GM18951 (cell line): Measurements from ENCODE around the gene SLIT1.

Source experiments
- POLR2A ChIP-seq: IDR thresholded peaks from 4 replicates; pipeline ENCODE4 v1.6.1; 2011; ENCODE audit warnings: mild to moderate bottlenecking; ENCODE audit not compliant: insufficient read length, insufficient read depth; ENCODE audit errors: extremely low read depth
- in situ Hi-C: fragments of 300-500 bp; cut with MboI; formaldehyde crosslinking; loops from one replicate; pipeline ENCODE4 v1.12.0; 2022; ENCODE audit warnings: low sequenced_read_pairs, mixed read lengths, inconsistent platforms; ENCODE audit not compliant: unreplicated experiment

Gene SLIT1

GRCh38 chr10:97031459-97031858 is 154.3 kb downstream of the SLIT1 start:
- in situ Hi-C loops, result no loop called here
- no peak for TF ChIP-seq POLR2A

DNA sequence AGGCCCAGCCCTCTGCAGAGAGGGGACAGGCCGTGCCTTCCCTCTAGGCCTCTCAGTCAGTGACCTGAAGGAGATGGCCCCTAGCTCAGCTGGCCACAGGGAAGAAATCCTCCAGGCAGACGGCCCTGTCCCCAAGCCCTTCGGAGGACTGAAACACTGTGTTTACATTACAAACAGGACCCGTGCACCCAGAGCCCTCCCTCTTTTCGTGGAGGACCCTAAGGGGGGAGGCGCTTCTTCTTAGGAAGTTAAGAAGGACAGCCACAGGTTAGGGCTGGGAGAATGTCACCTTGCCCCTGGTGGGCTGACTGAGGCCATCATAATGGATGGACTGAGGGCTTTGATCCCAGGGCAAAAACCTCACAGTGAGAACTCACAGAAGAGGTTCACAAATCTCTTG is 154.9 kb downstream of the SLIT1 start:
- in situ Hi-C loops, result no loop called here
- no peak for TF ChIP-seq POLR2A

GRCh38 chr10:97029271-97029670 is 156.5 kb downstream of the SLIT1 start:
- no peak for TF ChIP-seq POLR2A
- in situ Hi-C loops, result no loop called here

- in situ Hi-C loops, result no loop called here
- TF ChIP-seq POLR2A, result no peak
Measured at GRCh38 chr10:97028832-97029178, 157.0 kb downstream of the SLIT1 start.

GRCh38 chr10:97028126-97028831 is 157.5 kb downstream of the SLIT1 start:
- in situ Hi-C loops, result no loop called here
- TF ChIP-seq POLR2A, result no peak

DNA sequence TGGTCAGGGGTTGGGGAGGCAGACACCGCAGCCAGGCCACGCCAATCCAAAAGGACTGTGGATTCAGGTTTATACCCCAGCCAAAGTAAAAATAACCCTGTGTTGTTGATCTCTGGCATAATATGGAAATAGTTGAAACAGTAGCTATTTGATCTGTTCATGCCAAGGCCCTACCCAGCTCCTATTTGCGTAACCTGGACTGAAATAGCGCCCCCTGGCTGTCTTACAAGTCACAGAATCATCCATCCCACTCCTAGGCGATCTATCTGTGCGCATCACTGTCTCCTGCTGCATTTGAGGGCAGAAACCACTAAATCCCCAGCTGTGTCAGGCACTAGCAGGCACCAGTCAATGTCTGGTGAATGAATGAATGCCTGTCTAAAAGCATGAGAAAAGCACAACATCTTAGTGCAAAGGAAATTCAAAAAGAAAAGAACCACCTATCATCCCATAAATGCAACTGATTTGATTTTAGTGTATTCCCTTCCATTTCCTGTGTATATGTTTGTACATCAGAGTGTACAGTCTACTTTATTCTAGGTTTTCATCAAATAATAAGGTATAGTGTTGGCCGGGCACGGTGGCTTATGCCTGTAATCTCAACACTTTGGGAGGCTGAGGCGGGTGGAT is 160.0 kb downstream of the SLIT1 start:
- no peak for TF ChIP-seq POLR2A
- in situ Hi-C loops, result no loop called here

DNA sequence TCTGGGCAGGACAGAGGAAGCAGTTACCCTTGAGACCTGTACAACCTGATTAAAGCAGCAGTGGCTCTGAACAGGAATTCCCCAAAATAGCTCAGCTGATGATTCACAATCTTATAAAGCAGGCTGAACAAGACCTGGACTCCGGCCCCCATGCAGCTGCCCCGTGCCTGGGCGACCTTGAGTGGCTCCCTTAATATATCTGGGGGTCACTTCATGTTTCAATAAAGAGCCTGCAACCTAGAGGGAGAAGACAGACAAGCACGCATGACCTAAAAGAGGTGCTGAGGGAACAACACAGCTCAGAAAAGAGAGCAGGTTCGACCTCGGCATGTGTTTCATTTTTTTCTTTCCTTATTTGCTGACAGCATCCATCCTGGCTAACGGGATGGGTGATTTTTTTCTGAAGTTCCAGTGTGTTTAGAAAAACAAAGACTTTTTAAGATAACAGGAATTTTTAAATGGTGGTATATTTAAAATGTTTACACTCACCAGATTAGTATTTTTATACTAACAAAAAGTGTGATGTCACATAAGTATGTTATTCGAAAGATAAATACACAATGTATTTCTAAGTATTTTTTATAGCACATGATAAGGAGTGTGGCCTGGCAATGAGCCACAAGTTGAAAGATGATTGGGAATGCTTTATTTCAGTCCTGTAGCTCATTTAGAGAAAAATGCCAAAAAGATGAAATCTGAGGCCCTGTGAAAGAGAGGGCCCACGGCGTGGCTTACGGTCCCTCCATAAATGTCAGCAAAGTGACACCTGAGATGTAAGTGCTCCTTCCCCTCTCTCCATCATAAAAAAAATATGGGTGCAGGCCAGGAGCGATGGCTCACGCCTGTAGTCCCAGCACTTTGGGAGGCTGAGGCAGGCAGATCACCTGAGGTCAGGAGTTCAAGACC is 161.3 kb downstream of the SLIT1 start:
- in situ Hi-C loops, result no loop called here
- no peak for TF ChIP-seq POLR2A

- in situ Hi-C loops, result no loop called here
- no peak for TF ChIP-seq POLR2A
Measured at GRCh38 chr10:97023401-97024167, 162.2 kb downstream of the SLIT1 start.

DNA sequence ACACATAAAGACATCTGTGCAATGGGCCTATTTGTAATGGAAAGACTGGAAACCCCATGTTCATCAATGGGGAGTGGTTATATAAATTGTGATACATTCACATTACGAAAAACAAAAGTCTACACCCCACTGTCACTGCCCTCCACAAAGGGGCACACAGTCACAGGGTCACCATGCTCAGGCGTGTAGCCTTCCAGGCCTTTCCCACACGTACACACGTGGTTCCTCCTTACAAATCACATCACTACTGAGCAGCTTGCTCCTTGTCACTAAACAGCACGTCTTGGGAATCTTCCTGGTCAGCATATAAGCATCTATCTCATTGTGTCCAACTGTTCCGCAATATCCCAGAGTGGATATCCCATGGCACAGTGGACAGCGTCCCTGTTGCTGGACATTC is 163.1 kb downstream of the SLIT1 start:
- TF ChIP-seq POLR2A, result no peak
- in situ Hi-C loops, result no loop called here

GRCh38 chr10:97020452-97021400 is 165.0 kb downstream of the SLIT1 start:
- in situ Hi-C loops, result no loop called here
- TF ChIP-seq POLR2A, result no peak

DNA sequence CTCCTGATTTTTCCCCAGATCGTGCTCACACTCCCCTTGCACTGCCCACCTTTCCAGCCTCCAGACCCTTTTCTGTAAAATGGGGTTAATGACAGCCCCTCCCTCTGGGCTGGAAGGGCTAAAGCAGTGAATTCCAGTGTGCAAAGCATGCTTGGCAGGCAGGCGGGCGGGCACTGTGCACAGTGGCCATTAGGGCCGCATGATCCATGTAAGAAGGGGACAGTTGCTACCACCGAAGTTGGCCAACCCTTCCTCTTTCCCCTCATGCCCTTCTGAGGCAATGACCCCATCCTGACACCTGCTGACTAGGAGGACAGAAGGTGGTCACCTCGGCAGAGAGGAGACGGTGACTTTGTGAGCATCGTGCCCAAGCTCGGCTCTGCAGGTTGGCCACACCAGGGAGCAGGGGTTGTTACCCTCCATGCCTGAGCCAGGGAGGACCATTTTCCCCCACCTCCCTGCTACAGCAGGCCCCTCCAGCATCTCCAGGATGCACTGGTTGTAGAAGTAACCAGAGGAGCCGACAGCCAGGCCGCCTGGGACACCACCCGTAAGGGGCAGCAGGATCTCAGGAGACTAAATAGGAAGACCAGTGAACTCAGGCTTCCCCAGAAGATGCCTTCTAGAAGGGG is 166.4 kb downstream of the SLIT1 start:
- in situ Hi-C loops, result loop anchor here (10.0 kb wide), 1 partner anchor 105 kb away; no protein-coding TSS in a partner anchor
- TF ChIP-seq POLR2A, result no peak
